Dedifferentiated amniotic fluid mesenchymal stem cell (primary cell): ENCODE data around the gene ARFIP2.
A peak's percentile ranks its signal among the peaks of the same experiment; 100 is the strongest.

Experiments used
- DNase-seq: peaks from one replicate; pipeline ENCODE4 v3.0.0-alpha.2; 2016; ENCODE audit errors: extremely low spot score

ARFIP2 gene

DNA sequence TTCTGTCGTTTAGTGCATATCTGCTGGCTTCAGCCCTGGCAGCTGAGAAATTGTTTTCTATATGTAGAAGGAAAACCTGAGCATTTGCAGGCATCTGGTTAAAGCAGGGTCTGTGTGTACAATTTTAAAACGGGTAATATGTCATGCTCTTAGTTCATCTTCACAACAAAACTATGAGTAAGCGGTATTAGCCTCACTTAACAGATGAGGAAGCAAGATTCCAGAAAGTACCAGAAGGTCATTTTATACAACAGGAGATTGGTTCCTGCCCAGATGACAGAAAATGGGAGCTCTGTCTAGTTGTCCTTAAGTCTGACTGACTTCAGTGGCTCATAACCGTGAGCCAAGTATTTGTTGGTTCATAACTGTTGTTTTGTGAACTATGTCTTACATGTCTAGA, 1.3 kb upstream of the ARFIP2 start:
- DNase-seq: no peak

DNA sequence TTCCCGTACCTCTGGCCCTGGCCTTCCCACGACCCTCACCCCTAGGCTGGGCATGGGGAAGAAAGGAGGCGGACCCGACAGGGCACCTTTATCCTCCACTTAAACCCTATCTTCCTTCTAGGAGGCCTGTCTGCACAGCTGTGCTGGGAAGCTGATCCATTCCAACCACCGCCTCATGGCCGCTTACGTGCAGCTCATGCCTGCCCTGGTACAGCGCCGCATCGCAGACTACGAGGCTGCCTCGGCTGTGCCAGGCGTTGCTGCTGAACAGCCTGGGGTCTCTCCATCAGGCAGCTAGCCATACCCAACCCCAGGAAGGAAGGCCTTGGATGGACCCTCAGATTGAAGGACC, 769 bp upstream of the ARFIP2 start:
- DNase-seq: no peak

DNA sequence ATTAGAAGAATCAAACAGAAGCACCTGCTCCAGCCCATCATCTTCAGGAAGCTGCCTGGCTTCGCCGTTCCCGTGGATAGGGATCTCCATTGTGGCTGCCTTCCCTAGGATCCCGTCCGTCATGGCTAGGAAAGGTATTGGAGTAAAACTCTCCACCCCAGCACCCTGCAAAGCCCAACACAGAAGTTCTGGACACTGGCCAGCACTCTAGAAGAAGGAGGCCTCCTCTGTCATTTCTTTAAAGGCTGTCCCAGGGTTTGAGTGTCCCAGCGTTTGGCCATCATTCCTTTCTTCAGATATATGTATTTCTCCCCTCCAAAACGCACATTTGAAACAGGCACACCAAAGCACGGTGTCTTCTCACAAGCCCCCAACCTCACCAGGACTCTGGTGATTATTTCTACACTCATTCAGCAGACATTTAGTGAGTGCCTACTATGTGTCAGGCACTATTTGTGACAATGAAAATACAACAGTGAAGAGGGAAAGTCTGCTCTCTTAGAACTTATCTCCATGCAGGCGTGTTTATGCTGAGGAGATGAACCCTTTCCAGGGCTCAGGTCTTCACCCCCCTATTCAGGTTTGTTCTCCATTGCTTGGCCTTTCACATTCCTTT, 724 bp downstream of the ARFIP2 start:
- DNase-seq: no peak

DNA sequence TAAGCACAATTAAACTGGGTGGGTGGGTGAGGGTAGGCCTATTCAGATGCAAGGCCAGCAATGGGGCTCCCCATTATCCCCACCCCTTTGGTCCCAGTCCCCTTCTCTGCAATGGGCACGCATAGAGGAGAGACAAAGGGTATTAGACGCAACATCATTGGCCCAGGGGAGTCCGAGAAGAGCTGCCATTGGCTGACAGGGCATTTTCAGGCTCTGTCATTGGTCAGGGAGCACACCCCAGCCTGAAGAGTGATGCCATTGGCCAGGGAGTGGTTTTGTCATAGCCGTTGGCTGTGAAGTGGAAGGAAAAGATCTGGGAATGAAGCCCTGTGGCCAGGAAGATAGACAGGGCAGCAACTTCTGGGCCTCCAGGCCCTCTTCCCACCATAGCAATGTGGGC, 4.6 kb downstream of the ARFIP2 start:
- DNase-seq: no peak

DNA sequence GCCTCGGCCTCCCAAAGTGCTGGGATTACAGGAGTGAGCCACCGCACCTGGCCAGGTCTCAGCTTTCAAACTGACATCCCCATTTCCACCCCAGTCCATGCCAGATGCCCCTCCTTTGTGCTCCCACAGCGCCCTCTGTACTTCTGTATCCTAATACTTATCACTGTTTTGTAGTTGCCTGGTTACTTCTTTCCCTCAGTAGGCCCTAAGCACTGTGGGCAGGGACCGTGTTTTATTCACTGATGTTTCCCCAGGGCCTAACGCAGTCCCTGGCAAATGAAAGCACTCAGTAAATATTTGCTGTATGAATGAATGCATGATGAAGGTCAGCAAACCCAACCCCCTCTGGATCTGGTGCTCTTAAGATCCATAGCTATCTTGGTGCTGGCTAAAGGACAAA, 5.2 kb downstream of the ARFIP2 start:
- no peak for DNase-seq

DNA sequence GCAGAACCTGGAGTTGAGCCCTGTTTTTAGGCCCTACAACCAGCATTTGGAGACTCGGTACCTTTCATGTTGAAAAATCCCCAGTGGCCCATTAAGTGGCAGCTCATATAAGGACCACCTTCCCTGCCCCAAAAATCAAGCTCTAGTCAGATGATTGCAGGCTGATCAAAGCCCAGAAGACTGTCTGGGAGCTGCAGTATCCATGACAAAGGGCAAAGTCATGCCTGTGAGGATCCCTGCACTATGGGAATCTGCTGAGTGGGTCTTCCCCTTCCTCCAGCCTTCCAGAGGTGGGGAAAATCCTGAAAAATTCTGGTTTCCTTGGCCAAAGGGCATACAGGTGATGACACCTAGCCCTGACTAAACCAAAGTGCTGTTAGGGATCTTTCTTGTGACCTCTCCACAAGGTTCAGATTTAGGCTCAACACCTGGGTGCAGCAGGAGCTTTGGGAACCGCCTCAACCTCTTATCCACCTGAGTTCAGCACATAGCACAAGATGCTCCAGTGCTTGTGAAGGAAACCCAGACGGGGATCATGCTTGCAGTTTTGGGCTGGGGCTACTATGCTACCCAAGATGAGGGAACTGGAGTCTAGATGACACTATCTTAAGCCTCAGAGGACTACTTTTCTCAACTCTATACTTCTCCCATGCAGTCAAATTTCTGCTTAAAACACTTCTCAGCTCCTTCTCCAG, 6.2 kb downstream of the ARFIP2 start:
- DNase-seq: no peak

DNA sequence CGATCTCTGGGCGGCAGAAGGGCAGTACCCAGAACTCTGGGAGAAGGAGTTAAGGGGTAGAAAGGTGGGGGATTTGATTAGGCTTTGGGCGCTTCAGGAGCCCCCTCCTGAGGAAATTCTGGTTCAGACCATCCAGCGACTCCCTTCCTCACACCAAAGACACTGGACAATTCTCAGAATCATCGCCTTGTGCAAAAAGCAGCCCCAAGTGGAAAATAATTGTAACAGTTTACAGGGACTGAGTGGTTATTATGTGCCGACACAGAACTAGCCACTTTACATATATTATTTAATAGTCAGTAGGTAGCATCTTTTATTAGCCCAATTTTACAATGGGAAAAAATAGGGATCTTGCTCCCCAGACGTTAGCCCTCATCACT, 6.7 kb downstream of the ARFIP2 start:
- DNase-seq: no peak

DNA sequence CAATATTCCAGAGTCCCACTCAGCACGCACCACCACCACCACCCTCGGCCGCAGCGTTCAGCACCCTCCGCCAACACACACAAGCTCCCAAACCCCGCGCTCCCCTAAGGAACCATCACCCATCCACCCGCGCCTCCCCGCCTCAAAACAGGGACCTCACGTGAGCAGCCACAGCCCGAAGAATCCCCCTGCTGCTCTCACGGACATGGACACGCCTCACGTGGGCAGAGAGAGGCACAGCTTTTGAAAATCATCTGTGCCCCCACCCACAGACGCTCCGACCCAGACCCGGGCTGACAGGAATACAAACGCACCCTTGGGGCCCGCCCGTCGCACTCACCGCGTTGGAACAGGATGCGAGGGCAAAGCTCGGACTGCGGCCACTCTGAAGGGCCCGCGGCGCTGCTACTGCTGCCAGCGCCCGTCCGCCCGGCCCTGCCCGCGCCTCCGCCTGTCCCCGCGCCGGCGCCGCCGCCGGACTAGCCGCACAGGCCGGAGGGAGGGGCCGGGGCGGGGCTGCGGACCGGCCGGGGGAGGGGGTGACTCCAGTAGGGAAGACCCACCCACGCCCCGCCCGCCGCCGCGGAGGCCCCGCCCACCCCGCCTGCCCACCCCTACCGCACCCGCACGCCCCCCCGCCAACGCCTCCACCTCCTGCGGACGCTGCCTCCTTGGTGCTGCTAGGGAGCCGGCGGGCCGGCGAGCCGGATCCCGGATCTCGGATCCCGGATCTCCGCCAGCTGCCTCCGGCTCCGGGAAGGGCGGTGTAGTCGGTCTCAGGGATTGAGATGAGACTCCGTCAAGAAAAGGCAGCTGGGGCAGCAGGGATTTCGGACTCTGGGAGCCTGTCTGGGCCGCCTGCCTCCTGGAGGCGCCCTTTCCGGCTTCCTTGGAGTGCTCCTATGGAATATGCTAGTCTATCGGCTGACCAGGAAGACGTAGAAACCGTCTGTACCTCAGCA, 7.4 kb downstream of the ARFIP2 start, which contains the start of gene TRIM3:
TRIM3 (minus strand) TSS at position 491 of the 962 bp plus-strand sequence. CDS start 8,246 bp downstream, outside the sequence.
- peak; percentile 79 for DNase-seq

DNA sequence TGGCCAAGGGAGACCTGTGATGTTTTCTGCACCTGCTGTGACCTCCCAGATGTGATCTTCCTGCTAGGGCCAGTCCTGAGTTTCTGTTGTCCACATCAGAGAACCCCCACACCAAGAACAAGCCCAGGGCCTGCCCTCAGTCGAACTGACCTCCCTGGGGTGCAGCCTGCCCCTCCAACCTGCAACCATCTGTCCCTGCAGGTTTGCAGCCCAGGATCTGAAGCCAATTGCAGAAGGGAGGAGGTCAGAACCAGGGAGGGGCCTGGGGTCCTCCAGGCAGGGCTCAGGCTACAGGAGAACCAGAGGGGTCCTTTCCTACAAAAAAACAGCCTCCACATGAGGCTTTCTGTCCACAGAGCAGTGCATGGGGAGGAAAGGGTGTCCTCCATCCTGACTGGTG, 8.2 kb downstream of the ARFIP2 start:
- no peak for DNase-seq

DNA sequence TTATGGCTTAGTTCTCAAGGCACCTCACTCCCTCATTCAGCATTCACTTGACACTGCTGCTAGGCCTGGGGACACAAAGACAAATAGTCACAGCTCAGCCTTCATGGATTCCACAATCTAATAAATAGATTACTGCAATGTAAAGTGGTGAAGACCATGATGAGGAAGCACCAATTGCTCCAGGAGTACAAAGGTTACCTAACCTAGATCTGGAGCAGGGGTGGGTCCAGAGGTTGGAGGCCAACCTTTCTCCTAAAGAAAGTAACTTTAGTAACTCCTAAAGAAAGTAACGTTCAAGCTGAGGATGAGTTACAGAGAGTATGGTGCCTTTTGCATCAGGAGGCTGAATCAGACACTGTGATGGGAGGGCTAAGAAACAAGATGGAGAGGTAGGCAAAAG, 11.5 kb downstream of the ARFIP2 start:
- no peak for DNase-seq

DNA sequence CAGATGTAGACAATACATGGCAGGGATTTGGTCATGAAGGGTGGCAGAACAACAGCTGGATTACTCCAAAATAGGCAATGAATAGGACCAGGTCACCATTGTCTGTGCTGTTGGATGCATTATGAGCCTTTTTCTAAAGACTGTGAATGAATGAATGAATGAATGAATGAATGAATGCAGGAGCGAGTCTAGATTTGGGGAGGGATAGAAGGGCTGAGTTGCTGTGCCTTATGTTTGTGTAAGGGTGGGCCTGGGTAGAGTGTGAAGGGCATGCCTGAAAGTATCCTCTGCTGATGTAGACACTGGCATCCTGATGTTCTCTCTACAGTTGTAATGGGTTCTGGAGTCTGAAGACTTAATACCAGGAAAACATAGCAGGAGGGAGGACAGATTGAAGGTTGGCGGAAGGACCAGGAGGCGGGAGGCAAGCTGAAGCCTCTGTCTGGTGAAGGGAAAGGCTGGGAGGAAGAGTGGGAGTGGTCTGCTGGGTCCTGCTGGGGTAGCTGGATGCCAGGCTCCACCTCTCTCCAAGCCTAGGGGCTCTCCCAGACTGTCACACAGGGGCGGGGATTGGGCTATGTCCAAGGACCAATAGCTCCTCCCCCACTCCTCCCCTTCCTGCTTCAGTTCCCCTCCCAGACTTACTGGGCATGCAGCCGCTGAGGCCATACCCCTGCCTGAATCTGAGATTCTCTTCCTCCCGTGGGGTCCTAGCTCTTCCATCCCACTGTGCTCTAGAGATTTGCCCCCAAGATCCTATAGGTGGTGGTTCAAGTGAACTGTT, 12.2 kb downstream of the ARFIP2 start:
- no peak for DNase-seq

DNA sequence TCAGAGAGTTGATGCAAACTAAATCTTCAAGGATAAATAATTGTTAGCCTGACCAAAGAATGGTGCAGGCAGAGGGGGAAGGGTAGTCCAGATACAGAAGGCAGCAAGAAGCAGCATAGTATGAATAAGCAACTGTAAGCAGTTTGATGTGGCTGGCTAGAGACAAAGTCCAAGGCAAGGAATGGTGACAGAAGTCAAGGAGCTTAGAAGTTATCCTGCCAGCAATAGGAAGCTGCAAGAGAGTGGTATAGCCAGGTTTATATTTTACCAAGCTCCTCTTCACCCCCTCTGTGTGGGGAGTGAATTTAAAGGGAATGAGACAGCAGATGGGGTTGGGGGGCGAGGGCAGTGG, 22.1 kb downstream of the ARFIP2 start:
- DNase-seq: no peak

DNA sequence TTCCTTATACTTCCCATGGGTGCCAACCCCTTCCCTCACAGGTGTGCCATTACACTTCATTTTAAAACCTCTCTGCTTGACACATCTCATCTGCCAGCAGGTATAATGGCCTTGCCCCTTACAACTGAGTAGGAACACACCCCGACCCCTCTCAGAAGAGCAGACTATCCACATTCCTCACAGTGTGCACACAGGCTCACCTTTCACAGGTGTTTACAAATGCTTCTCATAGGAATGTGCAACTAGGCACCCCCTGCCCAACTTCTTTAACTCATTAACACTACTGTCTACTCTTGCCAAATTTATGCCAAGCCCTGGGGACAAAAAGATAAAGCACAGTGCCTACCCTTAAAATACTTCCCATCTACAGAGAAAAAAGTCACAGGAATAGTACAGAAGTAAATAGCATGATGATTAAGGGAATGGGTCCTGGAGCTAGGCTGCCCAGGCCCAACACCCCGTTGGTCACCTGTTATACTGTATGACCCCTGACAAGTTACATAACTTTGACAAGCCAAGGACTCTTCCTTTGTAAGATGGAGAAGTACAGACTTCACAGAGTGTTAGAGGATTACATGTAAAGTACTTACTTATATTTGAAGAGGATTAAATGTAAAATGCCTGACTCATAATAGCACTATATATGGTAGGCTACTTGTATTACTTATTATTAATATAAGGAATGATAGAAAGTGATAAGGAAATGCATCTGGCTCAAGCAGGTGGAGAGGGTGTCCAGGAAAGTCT, 22.6 kb downstream of the ARFIP2 start:
- DNase-seq: no peak

DNA sequence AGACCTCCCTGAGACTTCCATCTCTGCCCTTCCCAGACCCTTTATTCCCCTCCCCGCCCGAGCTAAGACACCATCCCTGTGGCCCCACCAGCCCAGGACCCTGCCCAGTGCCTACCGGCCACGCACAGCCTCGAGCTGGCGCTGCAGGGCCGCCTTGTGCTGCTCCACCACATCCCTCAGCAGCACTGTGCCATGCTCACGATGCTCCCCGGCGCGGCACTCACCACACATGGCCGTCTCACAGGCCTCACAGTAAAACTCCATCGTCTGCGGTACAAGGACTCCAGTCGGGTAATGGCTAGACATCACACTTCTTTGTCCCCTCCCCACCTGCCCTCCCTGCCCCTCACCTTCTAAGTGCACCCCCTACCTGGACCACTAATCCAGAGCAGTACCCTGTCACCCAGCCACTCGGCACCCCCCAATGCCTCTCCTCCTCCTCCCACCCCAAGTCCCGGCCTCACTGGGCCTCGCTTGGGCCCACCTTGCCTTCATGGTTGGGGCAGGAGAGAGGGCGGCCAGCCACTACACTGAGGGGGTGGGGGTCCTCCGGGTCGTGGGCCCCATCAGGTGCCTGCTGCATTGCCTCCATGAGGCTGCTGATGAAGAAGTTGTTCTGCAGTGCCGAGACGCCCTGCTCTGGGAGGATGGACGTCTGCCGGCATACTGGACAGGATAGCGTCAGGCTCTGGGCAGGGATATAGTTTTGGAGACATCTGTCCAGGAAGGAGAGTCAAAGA, 23.4 kb downstream of the ARFIP2 start:
- no peak for DNase-seq

DNA sequence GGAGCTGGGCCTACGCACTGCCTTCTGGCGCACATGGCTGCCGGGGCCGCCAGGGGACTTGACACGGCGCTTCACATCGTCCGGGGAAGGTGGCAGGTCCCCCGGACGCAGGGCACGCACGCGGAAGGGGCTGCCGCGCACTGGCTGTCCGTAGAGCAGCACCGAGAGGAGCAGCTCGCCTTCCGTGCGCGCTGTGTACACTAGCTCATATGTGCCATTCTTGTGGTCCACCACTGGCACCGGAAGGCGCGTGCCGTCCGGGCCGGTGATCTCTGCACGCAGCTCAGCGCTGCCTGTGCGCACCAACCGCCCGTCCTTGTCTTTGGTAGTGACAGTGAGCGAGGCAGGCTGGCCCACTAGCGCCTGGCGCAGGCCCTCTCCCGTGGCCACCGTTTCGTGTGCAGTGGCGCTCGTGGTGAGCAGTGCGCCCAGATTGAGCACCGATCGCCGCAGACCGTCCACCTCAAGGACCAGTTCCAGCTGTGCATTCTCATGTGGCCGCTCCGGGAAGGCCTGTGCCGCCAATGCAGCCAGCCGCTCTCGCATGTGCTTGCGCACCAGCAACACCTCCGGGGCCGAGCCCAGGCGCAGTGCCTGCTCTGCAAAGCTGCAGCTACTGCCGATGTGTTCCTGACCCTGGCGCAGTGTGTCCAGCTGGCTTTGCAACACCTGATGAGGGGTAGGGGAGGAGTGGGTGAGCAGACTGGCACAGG, 24.6 kb downstream of the ARFIP2 start:
- no peak for DNase-seq

DNA sequence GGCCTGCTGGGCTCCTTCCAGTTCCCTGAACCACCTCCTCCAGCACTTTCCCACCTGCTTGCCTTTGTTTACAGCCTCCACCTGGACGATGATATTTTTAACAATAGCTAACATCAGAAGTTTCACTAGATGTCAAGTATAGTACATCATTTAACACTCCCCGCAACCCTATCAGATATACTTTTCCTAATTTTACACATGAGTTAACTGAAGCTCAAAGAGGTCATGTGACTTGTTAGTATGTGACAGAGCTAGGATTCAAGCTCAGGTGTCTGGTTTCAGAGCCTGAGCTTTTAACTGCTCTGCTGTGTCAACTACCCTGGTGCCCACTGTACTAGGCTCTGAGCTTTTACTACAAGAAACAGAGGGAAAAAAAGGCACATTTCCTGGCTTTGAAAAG, 26.1 kb downstream of the ARFIP2 start:
- DNase-seq: no peak

DNA sequence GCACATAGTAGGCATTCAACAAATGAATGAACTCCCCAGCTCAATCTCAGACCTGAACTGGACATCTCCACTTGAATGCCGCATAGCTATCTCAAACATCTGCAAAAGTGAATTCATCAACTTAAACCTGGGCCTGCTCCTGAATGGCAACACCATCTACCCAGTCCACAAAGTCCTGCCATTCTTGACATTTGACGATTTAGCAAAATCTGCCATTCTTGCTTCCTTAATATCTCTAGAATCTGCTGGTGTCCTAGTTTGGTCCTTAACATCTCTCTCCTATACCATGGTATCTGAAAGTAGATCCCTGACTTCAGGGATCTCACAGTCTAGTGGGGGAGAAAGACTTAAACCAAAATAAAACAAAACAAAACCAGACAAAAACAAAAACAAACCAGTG, 28.0 kb downstream of the ARFIP2 start:
- no peak for DNase-seq

DNA sequence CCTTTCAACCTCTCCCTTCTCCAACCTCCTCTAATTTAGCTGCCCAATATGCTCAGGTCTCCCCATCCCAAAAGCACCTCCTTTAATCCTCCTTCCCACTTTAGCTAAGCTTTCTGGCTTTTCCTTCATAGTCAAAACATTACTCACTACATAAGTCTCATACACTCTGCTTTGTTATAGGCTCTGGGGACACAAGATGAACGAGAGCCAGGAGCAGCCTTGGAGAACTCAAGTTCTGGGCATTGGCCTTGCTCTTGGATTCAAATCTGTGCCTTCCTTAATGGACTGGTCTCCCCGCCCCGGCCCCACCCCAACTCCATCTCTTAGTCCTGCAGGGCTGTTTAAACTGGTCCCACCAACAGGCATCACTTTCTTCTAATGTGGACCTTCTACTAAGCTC, 28.9 kb downstream of the ARFIP2 start:
- DNase-seq: no peak

DNA sequence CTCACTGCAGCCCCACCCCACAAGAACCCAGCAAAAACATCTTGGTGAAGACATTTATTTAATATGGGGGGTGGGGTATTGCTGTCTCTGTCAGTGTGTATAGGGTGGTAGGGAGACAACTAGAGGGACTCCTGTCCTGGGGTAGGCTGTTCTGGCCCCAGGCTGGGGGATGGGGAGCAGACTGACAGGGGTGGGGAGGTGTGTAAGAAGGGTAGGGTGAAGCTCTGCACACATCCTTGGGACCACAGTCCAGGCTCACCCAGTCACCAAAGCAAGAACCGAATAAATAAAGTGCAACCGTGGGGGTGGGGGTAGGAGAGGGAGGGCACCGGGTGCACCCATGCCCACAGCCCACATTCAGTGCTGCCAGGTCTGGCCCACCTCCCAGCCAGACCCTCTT, 32.6 kb downstream of the ARFIP2 start:
- DNase-seq: no peak
